ENCODE results near the gene PRPF6.

Gene PRPF6

DNA sequence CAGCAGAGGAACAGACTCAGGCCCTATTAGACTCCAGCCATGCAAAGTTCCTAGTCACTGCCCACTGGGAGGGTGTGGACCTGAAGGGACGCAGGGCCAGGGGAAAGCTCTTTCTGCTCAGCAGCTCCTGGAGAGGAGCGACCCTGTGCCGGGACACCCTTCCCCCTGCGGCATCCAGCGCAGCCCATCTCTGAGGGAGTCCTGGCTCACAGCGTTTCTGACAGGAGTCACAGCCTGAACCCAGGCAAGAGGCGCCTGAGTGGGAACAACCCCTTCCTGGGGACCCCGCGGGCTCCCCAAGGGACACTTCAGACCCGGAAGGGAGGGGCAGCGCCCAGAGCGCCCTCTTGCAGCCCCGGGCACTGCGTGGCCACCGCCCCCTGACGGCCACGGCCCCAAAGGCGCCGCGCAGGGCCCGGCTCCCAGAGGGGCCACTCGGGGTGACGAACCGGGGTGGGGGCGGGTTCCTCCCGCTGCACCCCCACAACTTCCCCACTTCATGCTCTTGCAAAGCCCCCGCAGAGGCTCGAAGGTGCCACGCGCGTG, 25.6 kb upstream of the PRPF6 start:
- Histone ChIP-seq H3K27ac (peak overlapping the region; percentile 95 to 96), H3K4me1 (peaks cover 0 to 69% (median 55%) of the 10 kb centered on the region in 4 donors)
- intact Hi-C loops (cut with DNase I; ENCODE audit: low total_unique reads) = no loop called here

DNA sequence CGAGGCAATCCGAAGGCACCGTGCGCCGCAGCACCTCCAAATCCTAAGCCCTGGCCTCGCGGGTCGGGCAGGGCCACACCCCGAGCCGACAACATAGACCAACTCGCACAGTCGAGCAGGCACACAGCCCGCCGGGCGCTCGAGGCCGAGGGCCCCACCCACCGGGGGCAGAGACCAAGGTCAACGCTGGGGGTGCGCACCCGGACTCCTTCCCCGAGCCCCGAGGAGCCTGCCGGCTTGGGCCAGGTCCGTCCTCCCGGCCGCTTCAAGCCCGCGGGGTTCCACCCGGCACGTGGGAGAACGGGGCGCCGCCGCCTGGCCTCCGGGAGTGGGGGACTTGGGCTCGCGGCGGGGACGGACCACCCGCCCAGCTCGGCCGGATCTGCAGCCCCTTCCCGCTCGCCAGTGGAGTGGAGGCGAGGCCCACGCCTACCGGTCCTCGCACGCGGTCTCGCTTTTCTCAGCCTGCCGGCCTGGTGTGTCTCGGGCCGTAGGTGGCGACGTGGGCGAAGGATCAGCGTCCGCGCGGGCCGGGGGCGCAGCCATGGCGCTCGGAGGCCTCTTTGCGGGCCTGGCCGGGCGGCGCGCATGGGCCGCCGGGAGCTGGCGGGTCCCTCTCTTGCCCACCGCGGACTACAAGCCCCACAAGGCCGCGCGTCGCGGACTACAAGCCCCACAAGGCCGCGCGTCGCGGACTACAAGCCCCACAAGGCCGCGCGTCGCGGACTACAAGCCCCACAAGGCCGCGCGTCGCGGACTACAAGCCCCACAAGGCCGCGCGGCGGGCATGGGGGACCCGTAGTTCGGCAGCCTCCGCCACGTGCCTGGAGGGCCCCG, 24.9 kb upstream of the PRPF6 start, which contains the start of gene UCKL1:
UCKL1 (minus strand) TSS at position 590 of the 837 bp plus-strand sequence; CDS start at position 546, 44 bp downstream.
- no peaks in the 10 kb centered on the region for H3K27me3 ChIP-seq
- intact Hi-C loops (cut with DNase I; ENCODE audit: low total_unique reads) = no loop called here
- peak; percentile 94 to 95 for DNase-seq
- H3K4me3 ChIP-seq = peak within 1 kb of the TSS; percentile 92 to 98
- peaks cover 8 to 31% (median 12%) of the 10 kb centered on the region in 3 donors for H3K36me3 ChIP-seq
- TF ChIP-seq, protein P1, sequence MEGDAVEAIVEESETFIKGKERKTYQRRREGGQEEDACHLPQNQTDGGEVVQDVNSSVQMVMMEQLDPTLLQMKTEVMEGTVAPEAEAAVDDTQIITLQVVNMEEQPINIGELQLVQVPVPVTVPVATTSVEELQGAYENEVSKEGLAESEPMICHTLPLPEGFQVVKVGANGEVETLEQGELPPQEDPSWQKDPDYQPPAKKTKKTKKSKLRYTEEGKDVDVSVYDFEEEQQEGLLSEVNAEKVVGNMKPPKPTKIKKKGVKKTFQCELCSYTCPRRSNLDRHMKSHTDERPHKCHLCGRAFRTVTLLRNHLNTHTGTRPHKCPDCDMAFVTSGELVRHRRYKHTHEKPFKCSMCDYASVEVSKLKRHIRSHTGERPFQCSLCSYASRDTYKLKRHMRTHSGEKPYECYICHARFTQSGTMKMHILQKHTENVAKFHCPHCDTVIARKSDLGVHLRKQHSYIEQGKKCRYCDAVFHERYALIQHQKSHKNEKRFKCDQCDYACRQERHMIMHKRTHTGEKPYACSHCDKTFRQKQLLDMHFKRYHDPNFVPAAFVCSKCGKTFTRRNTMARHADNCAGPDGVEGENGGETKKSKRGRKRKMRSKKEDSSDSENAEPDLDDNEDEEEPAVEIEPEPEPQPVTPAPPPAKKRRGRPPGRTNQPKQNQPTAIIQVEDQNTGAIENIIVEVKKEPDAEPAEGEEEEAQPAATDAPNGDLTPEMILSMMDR (IDR thresholded peaks at IDR 0.05) = no peak
- H3K4me1 ChIP-seq = peaks cover 0 to 63% (median 48%) of the 10 kb centered on the region in 4 donors
- no peaks in the 10 kb centered on the region for H3K9me3 ChIP-seq
- peak within 1 kb of the TSS; percentile 95 to 96 for H3K27ac ChIP-seq

More for the DNA sequence above, 25.6 kb upstream of the PRPF6 start:
- Histone ChIP-seq H3K36me3 (peaks cover 8 to 25% (median 11%) of the 10 kb centered on the region in 3 donors), H3K4me3 (peak overlapping the region; percentile 92 to 98), H3K27me3 (no peaks in the 10 kb centered on the region), H3K9me3 (no peaks in the 10 kb centered on the region)
- DNase-seq = no peak
- TF ChIP-seq, protein P1 (IDR thresholded peaks at IDR 0.05) = peak in 1 of 2 experiments; percentile 32

DNA sequence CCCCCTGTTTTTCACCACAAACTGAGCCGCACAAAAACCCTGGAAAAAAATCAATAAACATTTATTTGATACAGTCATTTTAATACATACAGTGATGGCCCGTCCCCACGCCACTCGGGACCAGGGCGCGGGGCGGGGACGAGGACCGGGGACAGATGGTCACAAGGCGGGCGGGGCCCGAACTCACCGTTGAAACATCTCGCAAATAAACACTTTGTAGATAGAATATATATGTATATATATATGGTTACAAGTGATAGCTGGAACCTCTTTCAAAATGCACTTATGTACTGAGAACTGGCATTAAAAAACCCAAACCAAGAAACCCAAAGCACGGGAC, 24.3 kb upstream of the PRPF6 start:
- peaks cover 0 to 57% (median 42%) of the 10 kb centered on the region in 4 donors for H3K4me1 ChIP-seq
- H3K4me3 ChIP-seq = peak overlapping the region; percentile 92 to 98
- no peak for DNase-seq
- H3K27me3 ChIP-seq = no peaks in the 10 kb centered on the region
- H3K27ac ChIP-seq = peak overlapping the region; percentile 67 to 96
- no peaks in the 10 kb centered on the region for H3K9me3 ChIP-seq
- intact Hi-C loops (cut with DNase I; ENCODE audit: low total_unique reads) = no loop called here
- peaks cover 8 to 37% (median 18%) of the 10 kb centered on the region in 3 donors for H3K36me3 ChIP-seq
- TF ChIP-seq, protein P1 (IDR thresholded peaks at IDR 0.05) = no peak

DNA sequence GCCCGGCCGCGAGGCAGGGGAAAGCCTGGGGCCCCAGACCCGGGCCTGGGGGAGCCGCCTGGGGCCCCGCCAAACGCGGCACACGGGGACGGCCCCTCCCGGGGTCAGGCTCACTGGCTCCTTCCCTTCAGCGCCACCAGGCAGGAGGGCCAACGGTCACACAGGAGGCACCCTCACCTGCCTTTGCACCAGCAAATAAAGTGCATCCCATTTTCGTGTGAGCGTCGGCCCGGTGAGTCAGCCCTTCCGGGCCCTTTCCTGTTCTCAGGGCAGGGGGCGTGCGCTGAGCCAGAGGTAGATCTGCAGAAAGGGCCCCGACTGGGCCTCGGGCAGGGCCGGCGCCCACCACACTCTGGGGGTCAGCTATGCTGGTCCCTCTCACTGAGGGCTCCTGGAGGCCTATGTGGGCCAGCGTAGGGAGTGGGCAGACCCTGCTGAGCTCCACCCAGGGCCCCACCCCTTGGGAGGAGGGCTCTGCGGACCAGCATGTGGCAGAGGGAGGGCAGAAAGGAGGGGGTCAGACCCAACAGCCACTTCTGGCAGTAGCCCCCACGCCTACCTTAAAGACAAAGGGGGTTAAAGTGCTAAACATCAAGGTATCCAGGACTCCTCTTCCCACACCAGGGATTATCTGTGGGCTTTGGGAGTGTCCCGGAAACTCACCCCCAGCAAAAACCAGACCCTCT, 23.8 kb upstream of the PRPF6 start:
- Histone ChIP-seq H3K4me1 (peaks cover 0 to 52% (median 37%) of the 10 kb centered on the region in 4 donors), H3K27me3 (no peaks in the 10 kb centered on the region)

More for the DNA sequence above, 23.8 kb upstream of the PRPF6 start:
- intact Hi-C loops (cut with DNase I; ENCODE audit: low total_unique reads) = no loop called here
- peak; percentile 70 to 88 for DNase-seq
- Histone ChIP-seq H3K36me3 (peaks cover 13 to 43% (median 23%) of the 10 kb centered on the region in 3 donors), H3K9me3 (no peaks in the 10 kb centered on the region), H3K27ac (peak overlapping the region; percentile 67 to 96), H3K4me3 (peak overlapping the region; percentile 92 to 98)
- TF ChIP-seq, protein P1 (IDR thresholded peaks at IDR 0.05) = peak in 1 of 2 experiments; percentile 26
